ENCODE measurements around the gene C11orf52.
A peak's percentile ranks its signal among the peaks of the same experiment; 100 is the strongest.

C11orf52 gene

DNA sequence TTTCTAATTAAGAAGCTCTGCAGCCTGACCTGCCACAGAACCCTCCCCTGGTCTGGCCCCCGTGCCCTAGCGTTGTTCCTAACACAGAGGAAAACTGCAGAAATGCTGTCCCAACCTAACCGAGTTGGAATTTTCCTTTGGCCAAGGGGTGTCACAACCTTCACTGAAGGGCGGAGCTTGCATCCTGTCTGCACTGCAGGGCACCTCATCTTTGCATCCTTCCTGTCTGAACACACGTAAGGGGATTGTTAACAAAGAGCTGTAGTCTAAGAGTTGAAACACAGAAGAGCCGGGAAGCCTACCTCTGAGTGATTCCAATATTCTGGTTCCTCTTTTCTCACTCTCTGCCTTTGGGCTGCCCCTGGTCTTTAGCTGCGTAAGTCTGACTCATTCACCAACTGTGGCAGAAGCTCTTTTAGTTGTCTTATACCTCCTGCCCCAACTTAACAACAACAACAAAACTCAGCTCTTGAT lies 20.0 kb downstream of the C11orf52 start:
- DNase-seq (ENCODE audit: low read depth in 2 of 2) = peak in 1 of 2 donors; percentile 28

DNA sequence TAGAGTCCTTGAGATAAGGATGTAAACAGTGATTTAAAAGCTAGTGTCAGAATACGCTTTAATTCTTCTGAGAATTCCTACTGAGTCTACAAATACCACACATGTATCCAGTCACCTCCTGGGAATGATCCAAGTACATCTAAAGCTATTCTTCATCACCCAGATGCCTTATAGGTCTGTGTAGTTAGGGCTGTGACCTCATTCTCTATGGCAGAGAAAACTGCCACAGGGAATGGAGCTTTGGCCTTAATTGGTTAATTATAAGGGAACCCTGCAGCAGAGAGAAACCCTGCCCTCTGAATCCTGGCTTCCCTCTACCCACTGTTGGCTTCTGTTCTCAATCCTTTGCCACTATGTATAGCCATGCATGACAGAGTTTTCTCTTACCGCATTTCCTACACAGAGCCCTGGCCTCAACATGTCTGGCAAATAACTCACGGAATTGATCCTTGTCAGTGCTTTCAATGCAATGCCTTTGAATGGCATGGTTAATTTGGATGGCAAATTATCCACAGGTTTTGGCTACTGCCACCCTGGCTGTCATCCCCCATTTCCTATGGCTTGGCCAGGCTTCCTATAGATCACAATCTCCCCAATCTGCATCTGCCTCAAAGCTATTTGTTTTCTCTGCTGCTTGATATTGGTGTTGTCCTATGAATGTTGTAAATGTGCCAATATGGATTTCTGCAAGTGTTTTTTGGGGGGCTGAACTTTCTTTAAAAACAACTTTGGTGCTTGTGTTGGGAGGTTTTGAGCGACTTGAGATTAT lies 21.3 kb downstream of the C11orf52 start:
- no peak for DNase-seq (ENCODE audit: low read depth in 2 of 2)

DNA sequence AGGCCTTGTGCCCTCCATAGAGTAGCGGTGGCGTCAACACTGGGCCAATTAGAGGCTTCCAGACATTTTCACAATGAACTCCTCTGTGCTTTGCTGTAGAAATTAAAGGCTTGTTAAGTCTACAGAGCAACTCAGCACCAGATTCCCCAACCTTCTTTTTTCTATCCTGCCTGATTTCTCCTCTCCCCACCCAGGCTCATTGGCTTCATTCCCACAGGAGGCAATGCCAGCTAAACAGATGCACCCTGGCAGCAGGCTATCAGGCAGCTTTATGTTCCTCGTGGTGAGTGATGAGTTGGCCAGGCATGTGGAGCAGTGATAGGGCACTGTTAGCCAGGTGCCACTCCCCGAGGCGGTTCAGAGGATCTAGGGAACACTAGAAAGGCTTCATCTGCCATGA lies 23.2 kb downstream of the C11orf52 start:
- no peak for DNase-seq (ENCODE audit: low read depth in 2 of 2)

DNA sequence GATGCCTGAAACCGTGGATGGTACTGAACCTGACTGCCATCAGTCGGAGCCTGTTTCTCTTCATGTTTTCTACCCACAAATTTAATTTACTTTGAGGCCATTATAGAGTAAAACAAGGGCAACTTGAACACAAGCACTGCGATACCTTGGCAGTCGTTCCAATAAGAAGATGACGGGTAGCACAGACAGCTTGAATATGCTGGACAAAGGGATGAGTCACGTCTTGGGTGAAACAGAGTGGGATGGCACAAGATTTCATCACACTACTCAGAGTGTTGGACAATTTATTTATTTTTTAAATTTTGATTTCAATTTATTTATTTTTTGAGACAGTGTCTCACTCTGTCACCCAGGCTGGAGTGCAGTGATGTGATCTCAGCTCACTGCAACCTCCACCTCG lies 24.1 kb downstream of the C11orf52 start:
- DNase-seq (ENCODE audit: low read depth in 2 of 2) = no peak

DNA sequence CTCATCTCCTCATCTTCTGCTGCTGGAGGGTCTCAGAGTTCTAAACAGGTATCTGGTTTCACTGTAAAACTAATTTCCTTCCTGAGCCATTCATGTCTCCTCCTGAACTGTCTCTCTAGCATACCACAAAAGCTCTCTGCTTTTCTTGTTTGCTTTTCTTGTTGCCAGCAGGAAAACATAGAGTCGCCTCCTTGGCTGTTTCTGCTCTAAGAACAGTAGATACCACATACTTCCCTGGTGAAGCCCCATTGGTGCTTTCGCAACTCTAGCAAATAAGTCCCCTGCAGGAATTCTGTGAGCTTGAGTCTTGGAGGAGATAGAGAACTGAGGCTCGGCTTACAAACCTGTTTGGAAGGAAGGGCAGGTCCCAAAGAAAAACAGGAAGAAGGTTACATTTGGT lies 25.4 kb downstream of the C11orf52 start:
- DNase-seq (ENCODE audit: low read depth in 2 of 2) = no peak

DNA sequence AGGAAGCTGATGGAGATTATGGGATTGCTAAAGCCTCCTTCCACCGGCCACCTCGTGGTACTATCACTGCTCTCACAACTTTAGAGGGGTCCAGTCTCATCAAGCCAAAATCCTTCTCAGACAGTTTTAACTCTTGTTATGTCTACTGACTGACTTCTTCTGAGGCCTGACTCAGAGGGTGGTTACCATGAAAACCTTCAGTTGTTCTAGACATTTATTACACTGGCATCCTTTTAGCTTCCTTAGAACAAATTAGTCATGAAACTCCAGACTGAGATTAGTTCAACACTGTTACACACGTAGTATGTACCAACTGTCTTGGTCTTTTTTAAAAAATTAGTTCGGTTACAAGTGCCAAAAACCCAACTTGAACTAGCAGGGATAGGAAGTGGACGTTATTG lies 25.9 kb downstream of the C11orf52 start:
- no peak for DNase-seq (ENCODE audit: low read depth in 2 of 2)

DNA sequence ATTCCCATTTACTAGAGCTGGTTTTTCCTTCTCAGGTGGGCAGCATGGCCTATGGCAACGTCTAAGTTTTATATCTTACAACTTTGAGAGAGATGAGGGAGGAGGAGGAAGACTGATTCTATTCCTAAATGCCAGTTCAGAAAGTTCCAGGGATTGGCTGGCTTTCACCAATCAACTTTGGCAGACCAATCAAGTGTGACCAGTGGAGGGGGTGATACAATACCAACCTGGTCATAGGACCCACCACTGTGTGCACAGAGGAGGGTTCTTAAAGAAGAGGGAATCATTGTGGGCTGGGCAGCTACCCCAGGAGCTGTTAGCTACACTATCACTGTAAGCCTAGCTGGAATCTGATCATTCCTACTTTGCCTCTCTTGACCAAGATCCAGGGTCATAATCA lies 26.5 kb downstream of the C11orf52 start:
- DNase-seq (ENCODE audit: low read depth in 2 of 2) = no peak

DNA sequence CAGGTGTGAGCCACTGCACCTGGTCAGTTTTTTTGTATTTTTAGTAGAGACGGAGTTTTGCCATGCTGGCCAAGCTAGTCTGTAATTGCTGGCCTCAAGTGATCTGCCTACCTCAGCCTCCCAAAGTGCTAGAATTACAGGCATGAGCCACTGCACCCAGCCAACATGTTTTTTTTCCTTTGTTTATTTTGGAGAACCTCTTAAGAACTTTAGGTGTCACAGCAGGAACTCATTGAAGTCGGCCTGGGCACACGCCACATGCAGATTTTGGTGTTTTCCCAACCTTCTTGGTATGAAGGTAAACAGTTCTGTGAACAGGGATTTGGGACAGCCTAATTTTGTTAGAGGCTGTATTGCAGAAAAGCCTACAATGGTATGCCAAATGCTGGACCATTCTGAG lies 27.8 kb downstream of the C11orf52 start:
- no peak for DNase-seq (ENCODE audit: low read depth in 2 of 2)

DNA sequence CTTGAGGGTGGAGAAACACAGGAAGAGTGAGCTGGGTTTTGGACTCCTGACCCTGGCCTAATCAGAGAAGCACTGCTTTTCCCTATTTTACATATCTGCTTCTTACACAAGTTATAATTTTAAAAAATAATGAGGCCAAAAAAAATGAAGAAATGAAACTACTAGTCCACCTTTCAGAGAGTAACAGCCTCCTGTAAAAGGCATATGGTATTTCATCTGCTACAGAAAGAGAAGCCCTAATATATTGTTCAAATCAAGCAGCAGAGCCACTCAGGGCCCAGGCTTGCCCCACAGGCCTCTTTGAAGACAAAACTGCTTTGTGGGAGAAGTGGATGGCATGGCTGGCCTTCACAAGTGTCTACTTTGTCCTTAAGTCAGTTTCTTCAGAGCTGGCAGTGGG lies 28.4 kb downstream of the C11orf52 start:
- no peak for DNase-seq (ENCODE audit: low read depth in 2 of 2)

DNA sequence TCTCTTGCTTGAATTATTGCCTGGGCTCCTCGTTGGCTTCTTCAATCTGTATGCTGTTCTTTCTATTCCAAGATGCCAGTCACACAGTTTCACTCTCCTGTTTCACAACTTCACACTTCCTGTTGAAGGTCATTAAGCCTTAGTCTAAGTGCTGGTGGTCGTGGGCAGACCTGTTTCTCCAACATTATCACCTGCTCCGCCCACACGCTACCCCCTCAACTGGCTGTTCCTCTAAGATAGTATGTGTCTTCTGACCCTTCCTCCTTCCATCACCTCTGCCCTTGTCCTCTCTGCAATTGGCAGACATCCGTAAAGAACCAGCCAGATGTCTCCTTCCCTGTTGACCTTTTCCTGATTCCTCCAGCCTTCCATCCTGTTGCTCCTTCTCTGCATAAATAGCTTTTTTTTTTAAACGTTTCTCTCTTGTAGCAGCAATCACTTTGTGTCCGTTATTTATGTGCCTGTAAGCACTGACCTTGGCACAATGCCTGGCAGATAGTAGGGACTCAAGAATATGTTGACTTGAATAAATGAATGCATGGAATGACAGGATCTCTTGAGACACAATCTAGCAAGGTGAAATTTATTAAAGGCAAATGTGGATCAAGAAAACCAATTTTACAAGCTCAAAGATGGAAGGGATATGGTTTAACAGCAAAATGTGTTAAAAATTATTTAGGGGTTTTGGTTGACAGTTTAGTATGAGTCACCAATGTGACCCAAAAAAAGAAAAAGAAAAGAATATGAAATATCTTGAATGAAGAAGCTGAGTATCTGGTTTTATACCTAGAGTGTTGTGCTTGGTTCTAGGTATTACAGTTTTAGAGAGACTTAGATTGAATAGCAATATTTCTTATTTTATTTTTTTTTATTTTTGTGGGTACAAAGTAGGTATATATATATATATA lies 31.1 kb downstream of the C11orf52 start:
- no peak for DNase-seq (ENCODE audit: low read depth in 2 of 2)

DNA sequence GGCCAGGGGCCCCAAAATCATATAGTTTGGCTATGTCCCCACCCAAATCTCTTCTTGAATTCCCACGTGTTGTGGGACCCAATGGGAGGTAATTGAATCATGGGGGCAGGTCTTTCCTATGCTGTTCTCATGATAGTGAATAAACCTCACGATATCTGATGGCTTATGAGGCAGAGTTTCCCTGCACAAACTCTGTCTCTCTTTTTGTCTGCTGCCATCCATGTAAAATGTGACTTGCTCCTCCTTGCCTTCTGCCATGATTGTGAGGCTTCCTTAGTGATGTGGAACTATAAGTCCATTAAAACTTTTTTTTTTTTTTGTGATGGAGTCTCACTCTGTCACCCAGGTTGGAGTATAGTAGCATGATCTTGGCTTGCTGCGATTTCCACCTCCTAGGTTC lies 32.9 kb downstream of the C11orf52 start:
- DNase-seq (ENCODE audit: low read depth in 2 of 2) = no peak

DNA sequence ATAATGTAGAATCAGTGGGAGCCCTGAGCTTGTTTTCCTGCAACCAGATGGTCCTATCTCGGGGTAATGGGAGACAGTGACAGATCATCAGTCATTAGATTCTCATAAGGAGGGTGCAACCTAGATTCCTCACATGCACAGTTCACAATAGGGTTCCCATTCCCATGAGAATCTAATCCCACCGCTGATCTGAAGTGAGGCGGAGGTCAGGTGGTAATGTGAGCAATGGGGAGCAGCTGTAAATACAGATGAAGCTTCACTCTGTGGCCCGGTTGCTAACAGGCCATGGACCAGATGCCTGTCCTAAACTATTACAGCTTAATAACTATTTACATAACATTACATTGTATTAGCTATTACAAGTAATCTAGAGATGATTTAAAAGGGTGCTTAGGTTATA lies 35.4 kb downstream of the C11orf52 start:
- DNase-seq (ENCODE audit: low read depth in 2 of 2) = no peak

DNA sequence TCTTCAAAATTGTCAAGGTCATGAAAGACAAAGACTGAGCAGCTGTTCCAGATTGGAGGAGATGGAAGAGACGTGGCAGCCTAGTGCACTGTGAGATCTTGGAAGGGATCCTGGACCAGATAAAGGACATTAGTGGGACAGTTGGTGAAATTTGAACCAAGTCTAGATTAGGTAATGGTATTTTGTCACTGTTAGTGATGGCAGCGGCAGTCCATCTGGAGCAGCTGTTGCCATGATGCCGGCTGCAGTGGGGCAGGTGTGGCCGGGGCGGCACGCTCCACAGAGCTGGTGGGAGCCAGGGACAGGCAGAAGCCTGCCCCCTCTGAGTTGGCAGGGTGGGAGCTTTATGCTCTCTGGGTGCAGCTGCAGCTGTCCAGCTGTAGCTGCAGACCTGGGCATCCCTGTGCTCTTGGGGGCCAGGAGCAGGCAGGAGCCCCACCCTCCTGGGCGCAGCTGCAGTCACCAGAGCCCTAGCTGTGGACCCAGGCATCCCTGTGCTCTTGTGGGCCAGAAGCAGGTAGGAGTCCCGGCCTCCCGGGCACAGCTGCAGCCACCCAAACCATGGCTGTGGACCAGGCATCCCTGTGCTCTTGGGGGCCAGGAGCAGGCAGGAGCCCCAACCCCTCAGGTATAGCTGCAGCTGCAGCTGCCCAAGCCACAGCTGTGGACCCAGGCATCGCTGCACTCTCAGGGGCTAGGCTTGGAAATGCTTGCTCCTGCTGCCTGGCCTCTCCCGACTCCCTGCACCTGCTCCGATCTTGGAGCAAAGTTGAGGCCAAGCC lies 39.1 kb downstream of the C11orf52 start:
- DNase-seq (ENCODE audit: low read depth in 2 of 2) = no peak

DNA sequence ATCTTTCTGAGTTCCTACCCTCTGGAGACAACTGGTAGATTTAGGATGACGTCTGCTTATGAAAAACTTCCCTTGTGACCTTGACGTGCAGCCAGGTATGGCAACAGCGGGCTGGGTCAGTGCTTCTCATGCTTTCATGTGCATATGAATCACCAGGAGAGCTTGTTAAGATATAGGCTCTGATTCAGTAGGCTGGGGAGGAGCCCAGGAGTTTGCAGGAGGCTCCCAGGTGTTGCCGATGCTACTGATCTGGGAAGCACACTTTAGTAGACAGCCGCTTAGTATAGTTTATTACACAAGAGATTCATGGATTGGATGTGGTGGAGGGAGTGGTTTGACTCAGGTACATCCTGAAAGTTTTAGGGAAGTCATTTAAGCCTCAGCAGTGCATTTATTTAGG lies 42.2 kb downstream of the C11orf52 start:
- DNase-seq (ENCODE audit: low read depth in 2 of 2) = no peak

DNA sequence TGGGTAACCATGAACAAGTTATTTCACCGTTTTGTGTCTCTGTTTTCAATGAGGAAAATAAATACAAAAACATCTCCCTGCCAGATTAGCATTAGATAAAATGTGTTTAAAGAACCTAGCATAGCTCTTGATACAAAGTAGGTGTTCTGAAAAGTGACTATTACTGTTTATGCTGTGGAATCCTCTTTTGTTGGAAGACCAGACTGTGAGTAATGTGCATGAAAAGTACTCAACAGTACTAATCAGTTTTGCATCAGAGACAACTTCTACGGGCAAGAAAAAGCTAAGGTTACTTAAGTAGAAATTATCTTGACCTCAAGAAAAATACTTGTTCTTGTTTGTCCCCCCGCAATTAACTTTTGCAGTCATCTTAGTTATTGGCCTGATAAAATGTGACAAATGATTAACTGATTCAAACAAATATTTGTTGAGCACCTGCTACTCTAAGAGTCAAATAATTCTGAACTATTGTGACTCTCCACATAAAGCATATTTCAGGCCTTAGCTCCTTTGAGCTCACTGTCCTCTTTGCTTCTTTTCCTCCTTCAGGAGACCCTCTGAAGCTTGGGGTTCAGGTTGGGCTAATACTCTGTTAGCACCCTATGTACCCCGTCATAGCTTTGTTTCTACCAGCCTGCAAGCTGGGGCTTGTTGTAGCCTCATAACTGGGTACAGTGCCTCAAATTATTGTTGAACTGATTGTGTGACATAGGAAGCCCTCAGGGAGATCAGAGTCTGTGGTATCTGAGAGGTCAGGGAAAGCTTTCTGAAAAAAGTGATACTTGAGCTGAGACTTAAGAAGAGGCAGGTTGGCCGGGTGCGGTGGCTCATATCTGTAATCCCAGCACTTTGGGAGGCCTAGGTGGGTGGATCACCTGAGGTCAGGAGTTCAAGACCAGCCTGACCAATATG lies 42.9 kb downstream of the C11orf52 start:
- DNase-seq (ENCODE audit: low read depth in 2 of 2) = no peak

DNA sequence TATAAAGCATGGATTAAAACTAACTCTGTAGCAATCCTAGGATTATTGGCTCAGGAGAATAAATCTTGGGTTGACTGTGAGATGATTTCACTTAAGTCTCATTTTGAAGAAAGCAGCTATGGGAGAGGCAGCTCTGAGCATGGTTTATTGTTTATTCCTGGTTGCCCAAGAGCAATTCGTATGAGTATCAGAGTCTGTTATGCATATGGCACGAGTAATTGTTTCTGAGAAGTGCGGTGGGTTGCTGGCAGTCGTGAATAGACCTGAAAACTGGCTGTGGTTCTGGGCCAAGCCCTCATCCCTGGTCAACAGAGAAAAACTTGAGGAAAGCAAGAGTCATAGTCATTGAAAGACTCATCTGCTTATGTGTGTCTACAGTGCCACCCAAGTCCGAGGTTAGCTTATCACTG lies 45.2 kb downstream of the C11orf52 start:
- peak in 1 of 2 donors; percentile 46 for DNase-seq (ENCODE audit: low read depth in 2 of 2)

DNA sequence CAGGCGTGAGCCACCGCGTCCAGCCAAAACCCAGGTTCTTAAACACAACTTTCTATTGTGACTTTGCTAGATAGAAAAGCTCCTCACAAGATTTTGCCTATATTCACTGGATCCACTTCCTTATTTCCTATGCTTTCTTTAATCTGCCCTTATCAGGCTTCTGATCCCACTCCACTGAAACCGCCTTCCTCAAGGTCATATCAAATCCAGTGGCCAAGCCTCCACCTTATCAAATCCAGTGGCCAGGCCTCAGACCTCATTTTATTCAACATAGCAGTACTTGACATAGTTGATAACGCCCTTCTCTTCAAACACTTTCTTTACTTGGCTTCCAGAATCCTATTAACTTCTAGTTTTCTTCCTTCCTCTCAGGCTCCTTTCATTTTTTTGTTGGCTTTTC lies 48.0 kb downstream of the C11orf52 start:
- DNase-seq (ENCODE audit: low read depth in 2 of 2) = no peak

DNA sequence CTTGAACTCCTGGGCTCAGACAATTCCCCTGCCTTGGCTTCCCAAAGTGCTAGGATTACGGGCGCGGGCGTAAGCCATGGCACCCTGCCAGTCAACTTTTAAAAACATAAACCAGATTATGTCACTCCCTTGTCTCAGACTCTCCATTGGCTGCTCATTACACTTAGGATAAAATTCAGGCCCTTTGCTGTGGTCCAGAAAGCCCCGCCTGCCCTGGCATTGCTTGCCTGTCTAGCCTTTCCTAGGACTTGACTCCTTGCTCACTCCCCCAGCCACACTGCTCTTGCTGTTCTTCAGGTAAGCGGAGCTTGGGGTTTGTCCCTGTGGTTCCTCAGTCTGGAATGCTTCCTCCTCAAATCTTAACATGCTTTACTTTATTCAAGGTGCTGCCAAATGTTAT lies 48.9 kb downstream of the C11orf52 start:
- no peak for DNase-seq (ENCODE audit: low read depth in 2 of 2)

DNA sequence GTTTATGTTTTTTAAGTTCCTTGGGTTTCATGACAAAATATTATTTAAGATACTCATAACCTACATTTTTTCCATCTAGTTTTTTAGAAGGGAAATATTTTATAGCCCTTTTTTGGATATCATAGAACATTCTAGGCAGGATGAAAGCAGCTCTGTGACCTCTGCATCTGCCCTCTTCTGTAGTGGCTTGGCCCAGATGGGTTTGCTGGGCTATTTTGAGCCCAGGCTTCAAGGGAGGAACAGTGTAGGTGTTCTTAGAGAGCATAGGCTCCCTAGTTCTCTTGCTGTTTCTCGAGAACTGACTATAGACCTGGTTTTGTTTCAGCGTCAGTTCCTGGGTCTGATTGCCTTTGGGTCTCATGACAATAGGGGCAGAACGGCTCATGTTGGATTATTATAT lies 50.6 kb downstream of the C11orf52 start:
- DNase-seq (ENCODE audit: low read depth in 2 of 2) = no peak

DNA sequence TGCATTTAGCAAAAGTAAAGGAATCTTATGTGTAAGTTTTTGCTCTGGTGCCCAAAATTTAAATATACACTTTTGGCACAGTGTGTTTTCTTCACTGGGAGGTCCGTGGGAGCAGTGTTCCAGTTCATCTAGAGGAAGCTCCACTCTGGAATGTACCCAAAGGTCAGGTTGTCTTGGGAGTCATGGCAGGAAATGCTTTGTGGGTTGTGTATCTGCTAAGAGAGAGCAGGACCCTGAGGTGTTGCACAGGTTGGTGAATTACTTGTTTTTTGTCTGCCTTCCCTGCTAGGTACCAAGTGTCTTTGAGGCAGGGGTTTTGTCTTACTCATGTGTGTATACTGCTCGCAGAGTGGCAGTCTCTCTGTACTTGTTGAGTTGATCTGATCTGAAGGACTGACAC lies 55.7 kb downstream of the C11orf52 start:
- DNase-seq (ENCODE audit: low read depth in 2 of 2) = no peak

Data from stimulated activated CD8-positive, alpha-beta memory T cell treated with anti-CD3 and anti-CD28 coated beads, Interleukin-15, amount 100 ng/mL, for 48 hours (primary cell).